Measurements from ENCODE around the gene NRG2. TPM values are rescaled to one million over a fixed set of nuclear protein-coding genes. Genes with fewer than 3 reads are reported as not detected.

NRG2 gene
- total and polyA plus RNA-seq, 2 donors (not counting 3 experiments of a cell fraction or from before 2014, with no cell fraction given), result 0.26 to 0.42 TPM

DNA sequence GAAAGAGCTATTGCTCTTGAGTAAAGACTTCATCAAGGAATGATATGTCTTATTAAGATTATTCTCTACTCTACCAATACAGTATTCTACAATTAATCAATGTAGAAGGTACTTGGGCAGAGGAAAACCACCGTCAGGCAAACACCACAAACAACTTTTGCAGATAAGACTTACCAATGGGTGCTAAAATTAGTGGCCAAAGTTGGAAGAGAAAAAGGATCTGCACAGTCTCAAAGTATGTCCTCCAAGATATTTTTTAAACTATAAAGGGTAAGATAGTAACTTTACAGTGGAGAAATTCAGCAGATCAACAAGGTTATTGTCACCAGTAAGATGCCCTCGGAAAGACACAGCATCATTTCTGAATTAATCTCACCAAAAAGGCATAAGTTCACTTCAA lies 38.9 kb downstream of the NRG2 start:
- no peaks in the 10 kb centered on the region for H4K20me1 ChIP-seq (replicated peaks; ENCODE audit: control insufficient read depth, extremely low read depth, insufficient read depth, low read length)
- TF ChIP-seq POLR2AphosphoS5 (IDR thresholded peaks at IDR 0.05; ENCODE audit: insufficient read depth, low read depth, low read length) (no peak), POLR2A (IDR thresholded peaks at IDR 0.05; ENCODE audit: low read depth, low read length) (no peak), FOS (IDR thresholded peaks at IDR 0.05; ENCODE audit: borderline replicate concordance, insufficient read depth, low read length) (no peak), MYC (IDR thresholded peaks at IDR 0.05; ENCODE audit: low read depth, low read length) (no peak), GATA2 (IDR thresholded peaks at IDR 0.05; ENCODE audit: insufficient read depth, insufficient read length, low read depth, low read length) (no peak), JUN (IDR thresholded peaks at IDR 0.05; ENCODE audit: borderline replicate concordance, insufficient read depth, insufficient read length, low read depth) (no peak), EZH2 (IDR thresholded peaks at IDR 0.05; ENCODE audit: borderline replicate concordance, low read depth, low read length, severe bottlenecking) (no peak)
- TF ChIP-seq, protein P1, sequence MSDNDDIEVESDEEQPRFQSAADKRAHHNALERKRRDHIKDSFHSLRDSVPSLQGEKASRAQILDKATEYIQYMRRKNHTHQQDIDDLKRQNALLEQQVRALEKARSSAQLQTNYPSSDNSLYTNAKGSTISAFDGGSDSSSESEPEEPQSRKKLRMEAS (IDR thresholded peaks at IDR 0.05; ENCODE audit: insufficient read depth, insufficient read length), result no peak
- TF ChIP-seq, protein P2, sequence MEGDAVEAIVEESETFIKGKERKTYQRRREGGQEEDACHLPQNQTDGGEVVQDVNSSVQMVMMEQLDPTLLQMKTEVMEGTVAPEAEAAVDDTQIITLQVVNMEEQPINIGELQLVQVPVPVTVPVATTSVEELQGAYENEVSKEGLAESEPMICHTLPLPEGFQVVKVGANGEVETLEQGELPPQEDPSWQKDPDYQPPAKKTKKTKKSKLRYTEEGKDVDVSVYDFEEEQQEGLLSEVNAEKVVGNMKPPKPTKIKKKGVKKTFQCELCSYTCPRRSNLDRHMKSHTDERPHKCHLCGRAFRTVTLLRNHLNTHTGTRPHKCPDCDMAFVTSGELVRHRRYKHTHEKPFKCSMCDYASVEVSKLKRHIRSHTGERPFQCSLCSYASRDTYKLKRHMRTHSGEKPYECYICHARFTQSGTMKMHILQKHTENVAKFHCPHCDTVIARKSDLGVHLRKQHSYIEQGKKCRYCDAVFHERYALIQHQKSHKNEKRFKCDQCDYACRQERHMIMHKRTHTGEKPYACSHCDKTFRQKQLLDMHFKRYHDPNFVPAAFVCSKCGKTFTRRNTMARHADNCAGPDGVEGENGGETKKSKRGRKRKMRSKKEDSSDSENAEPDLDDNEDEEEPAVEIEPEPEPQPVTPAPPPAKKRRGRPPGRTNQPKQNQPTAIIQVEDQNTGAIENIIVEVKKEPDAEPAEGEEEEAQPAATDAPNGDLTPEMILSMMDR (IDR thresholded peaks at IDR 0.05; ENCODE audit: extremely low read depth in 1 of 2, insufficient read depth in 1 of 2, low read depth in 1 of 2, low read length in 2 of 2), result no peak
- no TSS peak for BruUV-seq (replicated peaks)
- no peak for DNase-seq (ENCODE audit: low read depth, low spot score)
- no peak for FAIRE-seq
- no peak overlapping the region for H3K27ac ChIP-seq (ENCODE audit: insufficient read depth, low read depth, low read length)
- H3K9ac ChIP-seq (replicated peaks; ENCODE audit: extremely low read depth, insufficient read depth, low read length), result no peak overlapping the region
- H3K79me2 ChIP-seq (ENCODE audit: control insufficient read depth, insufficient read depth, low read length), result no peaks in the 10 kb centered on the region
- CTCF ChIA-PET, result interaction anchor here (0.6 kb wide), 1 partner anchor 35 kb away, joined by 3 read pairs; no protein-coding TSS in a partner anchor
- no peak overlapping the region for H3K4me2 ChIP-seq (ENCODE audit: insufficient read depth, low read length)
- H3K36me3 ChIP-seq (ENCODE audit: control insufficient read depth in 2 of 2, extremely low read depth in 1 of 2, insufficient read depth in 2 of 2, low read length in 2 of 2), result no peaks in the 10 kb centered on the region
- H3K4me1 ChIP-seq (ENCODE audit: control insufficient read depth, extremely low read depth, insufficient read depth, low read length), result no peaks in the 10 kb centered on the region
- H2AFZ ChIP-seq (ENCODE audit: low read depth, low read length), result no peak overlapping the region
- POLR2A ChIA-PET, result no interaction called here
- H3K9me3 ChIP-seq (replicated peaks; ENCODE audit: control insufficient read depth, insufficient read depth, low read length), result no peaks in the 10 kb centered on the region
- no peaks in the 10 kb centered on the region for H3K9me1 ChIP-seq (replicated peaks; ENCODE audit: control insufficient read depth, extremely low read depth, insufficient read depth, low read length)
- intact Hi-C loops (cut with micrococcal nuclease), result no loop called here
- no peak overlapping the region for H3K4me3 ChIP-seq (replicated peaks in 1 of 3; ENCODE audit: insufficient read depth in 1 of 3, low read depth in 1 of 3, low read length in 3 of 3)
- peaks cover 32 to 61% of the 10 kb centered on the region in 2 experiments for H3K27me3 ChIP-seq (ENCODE audit: control insufficient read depth in 2 of 2, insufficient read depth in 2 of 2, low read length in 2 of 2)
- dilution Hi-C loops (cut with MboI; ENCODE audit: extremely low pct_ligation_motif_present, low sequenced_read_pairs), result no loop called here

Data from endothelial cell of umbilical vein (primary cell).